ENCODE measurements around the gene MACROD1. TPM values are rescaled to one million over a fixed set of nuclear protein-coding genes. Genes with fewer than 3 reads are reported as not detected.

The MACROD1 gene
- total RNA-seq, 1 donor from 2014 or later: 39.4 TPM

GRCh38 chr11:64112771-64113461 is 53.0 kb downstream of the MACROD1 start:
- TF ChIP-seq CTCF (IDR thresholded peaks at IDR 0.05; ENCODE audit: unreplicated experiment): no peak
- Mint-ChIP-seq H3K36me3 (peaks cover 7% of the 10 kb centered on the region), H3K27me3 (ENCODE audit: low read depth) (no peaks in the 10 kb centered on the region), H3K4me3 (no peak overlapping the region), H3K27ac (no peak overlapping the region), H3K9me3 (no peaks in the 10 kb centered on the region), H3K4me1 (peaks cover 14% of the 10 kb centered on the region)
- no peak for DNase-seq (ENCODE audit: low spot score in 2 of 2, unreplicated experiment in 2 of 2)

DNA sequence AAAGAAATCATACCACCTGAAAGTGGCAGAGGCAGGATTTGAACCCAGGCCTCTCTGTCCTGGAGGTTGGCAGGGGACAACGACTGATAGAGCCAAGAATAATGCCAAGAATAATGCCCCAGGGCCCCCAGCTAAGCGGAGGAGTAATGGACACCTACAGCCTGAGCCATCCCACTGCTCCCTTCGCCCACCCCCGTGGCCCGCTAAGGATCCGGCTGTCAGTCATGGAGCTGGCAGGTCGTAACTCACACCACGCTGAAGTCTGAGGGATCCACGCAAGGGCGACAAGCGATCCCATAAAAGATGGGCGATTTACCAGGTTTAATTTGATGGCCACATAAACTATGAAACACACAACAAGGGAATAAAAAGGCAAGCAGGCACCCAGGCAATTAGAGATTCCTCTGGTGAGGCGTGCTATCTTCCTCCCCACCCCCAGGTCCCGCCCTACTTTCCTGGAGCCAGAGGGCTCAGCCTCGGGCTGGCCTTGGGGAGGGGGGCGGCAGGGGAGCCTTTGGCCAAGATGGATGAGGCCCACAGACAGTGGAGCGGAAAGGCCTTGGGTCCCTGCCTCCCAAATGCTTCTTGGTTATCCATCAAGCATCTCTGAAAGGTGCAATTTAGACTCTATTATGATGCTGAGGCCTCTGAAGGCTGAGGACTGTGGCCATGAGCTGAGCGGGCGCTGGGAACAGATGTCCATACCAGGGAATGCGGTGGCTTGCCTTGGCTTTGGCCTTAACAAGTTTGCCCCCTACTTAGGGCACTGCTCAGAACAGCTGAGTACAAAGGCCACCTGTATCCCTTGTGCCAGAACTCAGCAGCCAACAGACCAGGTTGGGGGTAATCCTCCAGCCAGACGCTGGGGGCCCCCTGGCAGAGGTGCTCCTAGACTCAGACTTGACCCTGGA is 55.2 kb downstream of the MACROD1 start:
- TF ChIP-seq CTCF (IDR thresholded peaks at IDR 0.05; ENCODE audit: unreplicated experiment): no peak
- peaks cover 3% of the 10 kb centered on the region for H3K36me3 Mint-ChIP-seq
- H3K4me1 Mint-ChIP-seq: peaks cover 13% of the 10 kb centered on the region
- H3K9me3 Mint-ChIP-seq: no peaks in the 10 kb centered on the region
- H3K4me3 Mint-ChIP-seq: no peak overlapping the region
- no peak for DNase-seq (ENCODE audit: low spot score in 2 of 2, unreplicated experiment in 2 of 2)
- H3K27me3 Mint-ChIP-seq (ENCODE audit: low read depth): no peaks in the 10 kb centered on the region
- H3K27ac Mint-ChIP-seq: no peak overlapping the region

DNA sequence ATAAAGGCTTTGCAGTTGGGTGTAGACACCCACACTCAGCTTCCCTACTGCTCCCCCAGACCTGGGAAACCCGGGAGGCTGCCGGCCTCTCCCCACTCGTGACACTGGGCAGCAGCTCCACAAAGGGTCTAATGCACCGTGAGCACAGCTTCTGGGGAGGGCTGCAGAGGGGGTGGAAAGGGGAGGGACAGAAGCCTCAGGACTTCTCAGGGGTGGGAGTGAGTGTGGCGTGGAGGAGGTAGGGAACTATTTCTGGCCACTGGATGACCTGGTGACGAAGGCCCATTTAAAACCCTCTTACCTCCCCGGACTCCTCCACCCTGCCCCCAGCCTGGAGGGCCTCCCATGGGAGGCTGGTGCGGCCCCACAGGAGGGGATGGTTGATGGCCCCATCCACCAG is 56.6 kb downstream of the MACROD1 start:
- no peak overlapping the region for H3K4me3 Mint-ChIP-seq
- peaks cover 8% of the 10 kb centered on the region for H3K4me1 Mint-ChIP-seq
- H3K27ac Mint-ChIP-seq: no peak overlapping the region
- peaks cover 3% of the 10 kb centered on the region for H3K36me3 Mint-ChIP-seq
- no peak for DNase-seq (ENCODE audit: low spot score in 2 of 2, unreplicated experiment in 2 of 2)
- H3K27me3 Mint-ChIP-seq (ENCODE audit: low read depth): no peaks in the 10 kb centered on the region
- no peaks in the 10 kb centered on the region for H3K9me3 Mint-ChIP-seq
- TF ChIP-seq CTCF (IDR thresholded peaks at IDR 0.05; ENCODE audit: unreplicated experiment): no peak

DNA sequence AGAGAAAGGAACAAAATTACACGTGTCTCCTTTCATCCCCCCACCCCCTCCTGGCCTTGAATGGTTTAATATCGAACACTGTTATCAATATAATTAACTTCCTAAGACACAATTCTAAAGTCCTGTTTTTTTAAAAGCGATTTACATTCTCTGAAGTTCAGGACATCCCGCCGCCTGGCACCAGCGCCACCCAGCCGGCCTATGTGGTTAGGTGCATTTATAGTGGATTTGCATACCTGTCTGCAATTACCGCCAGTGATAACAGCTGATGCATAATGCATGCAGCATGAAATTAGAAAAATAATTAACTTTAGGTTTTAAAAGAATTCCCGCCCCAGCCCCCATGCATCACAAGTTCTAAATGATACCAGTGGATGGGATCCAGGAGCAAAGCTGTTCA is 58.6 kb downstream of the MACROD1 start:
- no peaks in the 10 kb centered on the region for H3K27me3 Mint-ChIP-seq (ENCODE audit: low read depth)

DNA sequence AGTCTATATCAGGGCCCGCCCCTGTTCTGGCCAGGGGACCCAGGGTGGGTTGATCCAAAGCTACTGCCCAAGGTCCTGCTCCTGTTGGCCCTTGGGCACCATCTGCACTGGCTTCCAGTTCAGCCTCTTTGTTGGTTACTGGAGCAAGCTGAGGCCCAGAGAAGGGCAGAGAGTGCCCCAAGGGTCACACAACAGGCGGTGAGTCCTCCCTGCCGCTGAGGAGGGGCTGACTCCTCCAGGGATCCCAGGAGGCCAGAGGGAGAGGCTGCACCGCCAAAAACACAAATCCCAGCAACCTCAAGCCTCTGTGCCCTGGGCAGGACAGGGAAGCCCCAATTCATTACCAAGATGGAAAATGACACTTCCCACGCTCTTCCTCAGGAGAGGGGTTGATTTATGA is 61.3 kb downstream of the MACROD1 start:
- Mint-ChIP-seq H3K4me3 (no peak overlapping the region), H3K27me3 (ENCODE audit: low read depth) (no peaks in the 10 kb centered on the region), H3K4me1 (peaks cover 21% of the 10 kb centered on the region), H3K36me3 (no peaks in the 10 kb centered on the region), H3K27ac (no peak overlapping the region), H3K9me3 (no peaks in the 10 kb centered on the region)
- TF ChIP-seq CTCF (IDR thresholded peaks at IDR 0.05; ENCODE audit: unreplicated experiment): no peak
- no peak for DNase-seq (ENCODE audit: low spot score in 2 of 2, unreplicated experiment in 2 of 2)

More for the DNA sequence above, 58.6 kb downstream of the MACROD1 start:
- no peak for DNase-seq (ENCODE audit: low spot score in 2 of 2, unreplicated experiment in 2 of 2)
- no peak overlapping the region for H3K4me3 Mint-ChIP-seq
- TF ChIP-seq CTCF (IDR thresholded peaks at IDR 0.05; ENCODE audit: unreplicated experiment): no peak
- peaks cover under 1% of the 10 kb centered on the region for H3K36me3 Mint-ChIP-seq
- no peak overlapping the region for H3K27ac Mint-ChIP-seq
- H3K9me3 Mint-ChIP-seq: no peaks in the 10 kb centered on the region
- H3K4me1 Mint-ChIP-seq: peaks cover 17% of the 10 kb centered on the region

Data from mesothelial cell of epicardium (in vitro differentiated cells).